GM21381 (cell line): ENCODE measurements around the gene WWOX.

Experiments used
- ATAC-seq: cut with Tn5 transposase; IDR thresholded peaks from one replicate; pipeline ENCODE4 v1.9.1; 2021; ENCODE audit warnings: mild to moderate bottlenecking, moderate library complexity; ENCODE audit not compliant: unreplicated experiment

Gene WWOX

GRCh38 chr16:78869492-78869891, 770.0 kb downstream of the WWOX start:
- no peak for ATAC-seq

GRCh38 chr16:78871241-78871640, 771.8 kb downstream of the WWOX start:
- ATAC-seq = no peak

DNA sequence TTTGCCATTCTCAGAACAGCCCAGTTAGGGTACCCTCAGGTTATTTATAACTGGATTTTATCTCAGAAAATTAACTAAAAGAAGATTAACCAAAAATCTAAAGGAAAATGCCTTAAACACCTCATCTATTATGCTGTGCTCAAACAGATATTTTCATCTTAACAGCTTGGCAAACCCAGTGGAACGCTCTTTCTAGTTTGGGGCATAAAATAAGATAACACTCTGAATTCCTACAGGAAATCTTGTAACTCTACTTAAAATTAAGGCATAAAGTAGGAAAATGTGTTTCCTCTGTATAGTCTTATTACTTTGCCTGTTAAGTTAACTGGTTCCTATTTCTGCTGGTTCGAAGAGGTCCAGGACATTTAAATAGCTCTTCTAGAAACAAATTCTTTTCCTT, 777.2 kb downstream of the WWOX start:
- ATAC-seq = no peak

- ATAC-seq = no peak
These were observed 777.7 kb downstream of the WWOX start for GRCh38 chr16:78877114-78877655.

DNA sequence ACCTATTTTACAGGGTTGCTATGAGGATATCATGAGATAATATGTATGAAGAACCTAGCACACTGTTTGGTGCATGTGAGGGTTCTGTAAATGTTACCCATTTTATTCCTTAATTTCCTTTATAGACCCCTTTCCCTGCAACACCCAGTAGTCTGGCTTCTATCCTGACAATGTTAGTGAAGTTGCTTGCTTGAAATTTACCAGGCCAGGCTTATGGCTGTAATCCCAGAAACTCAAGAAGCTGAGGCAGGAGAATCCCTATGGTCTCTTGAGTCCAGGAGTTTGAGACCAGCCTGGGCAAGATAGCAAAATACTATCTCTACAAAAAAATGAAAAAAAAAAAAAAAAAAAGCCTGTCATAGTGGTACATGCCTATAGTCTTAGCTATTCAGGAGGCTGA, 779.1 kb downstream of the WWOX start:
- no peak for ATAC-seq

DNA sequence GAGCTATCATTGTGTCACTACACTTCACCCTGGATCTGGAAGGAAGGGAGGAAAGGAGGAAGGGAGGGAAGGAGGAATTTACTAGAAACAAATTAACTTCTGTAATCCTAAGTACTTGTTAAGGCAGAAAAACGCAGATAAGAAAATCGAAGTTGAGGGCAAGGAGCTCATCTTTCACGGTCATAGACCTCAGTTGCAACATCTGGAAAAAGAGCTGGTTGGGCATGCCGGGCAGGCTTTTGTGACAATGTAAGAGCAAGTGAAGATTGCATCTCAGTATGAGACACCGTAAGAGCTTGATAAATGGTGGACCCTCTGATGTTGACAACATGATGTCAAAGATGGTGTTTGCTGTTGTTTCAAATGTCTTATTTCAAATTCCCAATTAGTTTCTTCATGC, 779.6 kb downstream of the WWOX start:
- ATAC-seq = no peak

GRCh38 chr16:78882150-78882549, 782.7 kb downstream of the WWOX start:
- no peak for ATAC-seq

DNA sequence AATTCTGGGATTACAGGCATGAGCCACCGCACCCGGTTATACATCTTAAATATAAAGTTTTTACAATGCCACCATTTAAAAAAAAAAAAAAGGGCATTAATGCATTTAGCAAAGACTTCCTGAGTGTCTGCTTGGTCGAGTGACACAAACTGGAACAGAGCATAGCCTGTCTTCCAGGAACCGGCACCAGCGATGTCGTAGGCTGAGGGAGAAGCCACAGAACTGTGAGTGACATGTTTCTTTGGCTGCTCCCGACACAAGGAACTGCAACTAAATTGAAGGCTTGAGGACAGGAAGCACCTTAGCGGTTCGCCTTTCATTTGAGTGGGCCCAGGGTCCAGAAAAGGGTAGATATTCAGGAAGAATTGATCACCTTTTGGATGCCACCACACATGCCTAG, 783.3 kb downstream of the WWOX start:
- no peak for ATAC-seq

GRCh38 chr16:78884204-78884603, 784.8 kb downstream of the WWOX start:
- ATAC-seq = no peak

DNA sequence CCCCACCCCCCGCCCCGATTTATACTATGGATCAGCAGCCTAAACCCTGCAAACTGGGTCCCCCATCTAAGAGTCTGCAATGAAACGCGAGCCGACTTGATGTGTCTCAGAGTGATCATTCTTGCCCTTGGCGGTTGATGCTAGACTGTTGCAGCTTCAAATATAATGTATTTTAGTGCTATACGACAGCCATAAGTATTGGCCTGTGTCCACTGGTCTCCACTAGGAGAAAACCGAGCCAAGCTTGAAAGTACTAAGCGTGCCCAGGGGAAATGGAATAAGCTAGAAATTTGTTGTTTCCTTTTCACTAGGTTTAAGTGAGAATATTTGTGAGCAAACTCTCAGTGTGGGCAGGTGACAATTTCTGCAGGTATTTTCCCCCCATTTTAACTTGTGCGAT, 789.9 kb downstream of the WWOX start:
- no peak for ATAC-seq

- no peak for ATAC-seq
These were observed 791.0 kb downstream of the WWOX start for GRCh38 chr16:78890373-78890895.

GRCh38 chr16:78892951-78893733, 793.7 kb downstream of the WWOX start:
- ATAC-seq = no peak

GRCh38 chr16:78894886-78895285, 795.4 kb downstream of the WWOX start:
- no peak for ATAC-seq

DNA sequence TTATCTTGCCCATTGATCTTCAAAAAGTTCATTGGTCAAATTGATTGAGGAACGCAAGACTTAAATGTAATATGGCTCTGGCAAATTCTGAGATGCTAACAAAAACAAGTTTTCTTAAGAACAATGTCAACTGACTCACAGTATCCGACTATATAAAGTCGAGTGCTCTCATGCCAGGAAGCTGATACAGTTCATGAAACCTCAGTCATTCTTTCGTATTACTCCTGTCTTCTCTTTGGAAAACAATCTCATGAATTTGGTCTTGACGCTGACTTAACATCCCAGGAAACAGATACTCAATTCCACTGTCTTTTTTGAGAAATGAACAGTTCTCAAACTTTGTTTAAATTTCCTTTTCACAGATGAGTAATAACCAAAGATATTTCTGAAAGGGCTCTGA, 796.2 kb downstream of the WWOX start:
- no peak for ATAC-seq

- no peak for ATAC-seq
These were observed 796.8 kb downstream of the WWOX start for GRCh38 chr16:78896280-78896679.

- ATAC-seq = no peak
These were observed 797.8 kb downstream of the WWOX start for GRCh38 chr16:78897299-78897698.

DNA sequence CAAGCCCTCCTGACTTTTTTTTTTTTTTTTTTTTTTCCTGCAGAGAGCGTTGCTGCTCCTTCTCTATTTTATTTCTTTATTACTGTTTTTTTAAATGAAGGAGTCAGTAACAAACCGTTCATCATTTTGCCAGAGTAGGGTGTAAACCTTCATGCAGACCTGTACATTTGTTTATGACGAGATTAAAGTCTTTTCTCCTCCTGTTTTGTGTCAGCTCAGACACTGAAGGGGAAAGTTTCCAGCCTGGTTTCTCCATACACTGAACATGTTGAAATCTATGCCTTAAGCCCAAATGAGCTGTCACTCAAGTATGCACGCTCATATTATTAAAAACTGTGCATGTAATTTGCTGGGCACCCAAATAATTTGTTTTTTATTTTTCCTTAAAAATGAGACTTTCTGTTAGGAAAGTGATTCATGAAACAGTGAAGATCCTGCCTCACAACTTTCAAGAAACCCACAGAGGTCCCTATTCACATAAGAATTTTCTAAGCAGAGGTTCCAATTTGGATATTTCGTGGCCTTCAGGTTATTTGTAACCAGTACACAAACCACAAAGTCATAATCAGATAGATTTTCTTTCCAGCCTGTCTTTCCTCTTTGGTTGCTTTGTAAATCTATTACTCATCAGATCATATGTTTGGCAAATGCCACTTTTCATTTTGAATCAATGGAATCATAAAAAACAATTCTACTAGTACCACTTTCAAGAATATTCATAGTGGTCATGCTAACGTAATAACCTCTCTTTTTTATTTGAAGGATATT, 800.8 kb downstream of the WWOX start:
- no peak for ATAC-seq

GRCh38 chr16:78900966-78901365, 801.5 kb downstream of the WWOX start:
- no peak for ATAC-seq

DNA sequence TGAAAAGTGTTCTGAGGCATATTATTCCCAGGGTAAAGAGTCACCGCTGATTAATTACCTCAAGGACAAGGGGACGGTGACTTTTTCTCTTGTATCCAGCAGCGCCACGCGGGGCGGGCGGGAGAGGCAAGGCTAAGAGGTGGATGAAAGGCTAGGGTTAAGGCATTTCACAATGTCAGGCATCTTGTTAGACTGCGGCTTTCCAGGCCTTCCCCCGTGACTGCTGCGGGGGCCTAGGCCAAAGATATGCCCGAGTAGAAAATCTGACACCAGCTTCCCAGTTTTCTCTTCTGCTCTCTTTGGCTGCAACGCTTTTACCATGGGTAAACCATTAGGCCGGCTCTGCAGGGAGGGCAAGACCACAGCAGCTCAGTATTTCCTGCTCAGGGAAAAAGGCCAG, 802.9 kb downstream of the WWOX start:
- no peak for ATAC-seq

- ATAC-seq = no peak
These were observed 803.8 kb downstream of the WWOX start for GRCh38 chr16:78903237-78903636.

GRCh38 chr16:78903843-78904242, 804.4 kb downstream of the WWOX start:
- no peak for ATAC-seq

DNA sequence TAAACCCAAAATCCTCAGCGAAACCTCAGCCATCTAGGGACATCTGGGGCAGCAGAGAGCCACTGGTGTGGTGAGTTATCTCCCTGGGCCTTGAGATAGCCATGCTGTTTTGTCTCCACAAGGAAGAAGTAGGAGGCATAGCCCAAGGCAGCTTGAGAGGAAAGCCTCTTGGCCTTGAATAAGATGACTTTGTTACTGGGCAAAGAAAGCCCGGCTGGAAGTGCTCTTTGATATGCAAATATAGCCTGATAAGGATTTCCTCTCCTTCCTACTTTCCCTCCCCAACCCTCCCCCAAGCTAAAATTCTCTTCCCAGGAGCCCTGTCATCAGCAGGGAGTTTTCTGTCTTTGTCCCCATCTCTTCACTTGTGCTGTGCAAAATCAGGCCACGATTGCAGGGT, 806.7 kb downstream of the WWOX start:
- ATAC-seq = no peak
